HepG2 (cell line): ENCODE results near the gene LRRC3.
A peak's percentile ranks its signal among the peaks of the same experiment; 100 is the strongest.

ENCODE experiments used
- CTCF ChIP-seq: sonication (generic); formaldehyde crosslinking; IDR thresholded peaks from 2 replicates; pipeline ENCODE4 v1.5.0; 2020; ENCODE audit warnings: mild to moderate bottlenecking, missing genetic modification reagents, moderate library complexity
- ERF ChIP-seq: IDR thresholded peaks from 2 replicates; pipeline ENCODE4 v1.6.1; 2018; ENCODE audit warnings: missing biosample characterization, missing genetic modification reagents
- HNRNPUL1 ChIP-seq: fragments of 200-400 bp; formaldehyde crosslinking; IDR thresholded peaks from 2 replicates; pipeline ENCODE4 v1.6.1; 2017; ENCODE audit warnings: low read depth, mild to moderate bottlenecking, low read length, moderate library complexity

GRCh38 chr21:44461464-44462001 lies 6.2 kb downstream of the LRRC3 start:
- peak; percentile 80 for TF ChIP-seq CTCF (CRISPR knock-in tag)
- peak; percentile 41; the same call in 1 of the 2 replicates for TF ChIP-seq ERF (CRISPR knock-in tag)
- no peak for TF ChIP-seq HNRNPUL1
